ENCODE measurements around the gene TMPO.

- no peak for TF ChIP-seq CTCF (IDR thresholded peaks at IDR 0.05; ENCODE audit: low read length)
- TF ChIP-seq EZH2 (optimal IDR thresholded peaks at IDR 0.05; ENCODE audit: low read depth, low read length): no peak
These were observed 1.7 kb upstream of the TMPO start for GRCh38 chr12:98513379-98514322.
